ENCODE data around the gene SSC4D. TPM values are rescaled to one million over a fixed set of nuclear protein-coding genes. Genes with fewer than 3 reads are reported as not detected.

Gene SSC4D
- total RNA-seq, 1 experiment from 2014 or later: 18.1 TPM

GRCh38 chr7:76358481-76359110, 50.9 kb downstream of the SSC4D start, which contains the start of gene YWHAG (continued):
- TF ChIP-seq NR3C1 (CRISPR knock-in tag; conservative IDR thresholded peaks at IDR 0.05; ENCODE audit: low read depth) (no peak), TEAD1 (CRISPR knock-in tag; IDR thresholded peaks at IDR 0.05) (peak; percentile 80; the same call in 1 of the 2 replicates), FOXK1 (CRISPR knock-in tag; IDR thresholded peaks at IDR 0.05) (peak; percentile 60; the same call in 1 of the 2 replicates), ZNF263 (CRISPR knock-in tag; IDR thresholded peaks at IDR 0.05; ENCODE audit: low read depth) (no peak), GRHL2 (CRISPR knock-in tag; IDR thresholded peaks at IDR 0.05; ENCODE audit: insufficient replicate concordance, severe bottlenecking) (no peak), ZNF138 (CRISPR knock-in tag; conservative IDR thresholded peaks at IDR 0.05) (no peak), MYBL2 (CRISPR knock-in tag; IDR thresholded peaks at IDR 0.05) (no peak), ZMAT4 (CRISPR knock-in tag; IDR thresholded peaks at IDR 0.05) (no peak), ESRRA (CRISPR knock-in tag; IDR thresholded peaks at IDR 0.05; ENCODE audit: borderline replicate concordance) (no peak), EMX1 (CRISPR knock-in tag; IDR thresholded peaks at IDR 0.05) (no peak; the same call in 1 of the 2 replicates), KAT7 (CRISPR knock-in tag; IDR thresholded peaks at IDR 0.05; ENCODE audit: borderline replicate concordance) (peak; percentile 79), ELF4 (CRISPR knock-in tag; IDR thresholded peaks at IDR 0.05; ENCODE audit: low read depth) (peak; percentile 70; the same call in 1 of the 2 replicates), TEAD4 (CRISPR knock-in tag; IDR thresholded peaks at IDR 0.05) (peak; percentile 39; the same call in 1 of the 2 replicates), RELA (CRISPR knock-in tag; IDR thresholded peaks at IDR 0.05; ENCODE audit: borderline replicate concordance) (peak; percentile 44; the same call in 1 of the 2 replicates), FOXP1 (CRISPR knock-in tag; IDR thresholded peaks at IDR 0.05; ENCODE audit: borderline replicate concordance) (peak; percentile 84; the same call in 1 of the 2 replicates), RORB (CRISPR knock-in tag; IDR thresholded peaks at IDR 0.05) (no peak), TP53 (CRISPR knock-in tag; IDR thresholded peaks at IDR 0.05) (no peak), CTCF (IDR thresholded peaks at IDR 0.05) (no peak), ETV6 (CRISPR knock-in tag; IDR thresholded peaks at IDR 0.05) (no peak), ERG (CRISPR knock-in tag; IDR thresholded peaks at IDR 0.05) (no peak), ZBTB21 (CRISPR knock-in tag; IDR thresholded peaks at IDR 0.05; ENCODE audit: borderline replicate concordance) (no peak), JUN (CRISPR knock-in tag; IDR thresholded peaks at IDR 0.05) (no peak), ZNF317 (CRISPR knock-in tag; IDR thresholded peaks at IDR 0.05; ENCODE audit: borderline replicate concordance, low read depth) (no peak), ZNF232 (CRISPR knock-in tag; IDR thresholded peaks at IDR 0.05) (no peak)
- TF ChIP-seq, protein P1, sequence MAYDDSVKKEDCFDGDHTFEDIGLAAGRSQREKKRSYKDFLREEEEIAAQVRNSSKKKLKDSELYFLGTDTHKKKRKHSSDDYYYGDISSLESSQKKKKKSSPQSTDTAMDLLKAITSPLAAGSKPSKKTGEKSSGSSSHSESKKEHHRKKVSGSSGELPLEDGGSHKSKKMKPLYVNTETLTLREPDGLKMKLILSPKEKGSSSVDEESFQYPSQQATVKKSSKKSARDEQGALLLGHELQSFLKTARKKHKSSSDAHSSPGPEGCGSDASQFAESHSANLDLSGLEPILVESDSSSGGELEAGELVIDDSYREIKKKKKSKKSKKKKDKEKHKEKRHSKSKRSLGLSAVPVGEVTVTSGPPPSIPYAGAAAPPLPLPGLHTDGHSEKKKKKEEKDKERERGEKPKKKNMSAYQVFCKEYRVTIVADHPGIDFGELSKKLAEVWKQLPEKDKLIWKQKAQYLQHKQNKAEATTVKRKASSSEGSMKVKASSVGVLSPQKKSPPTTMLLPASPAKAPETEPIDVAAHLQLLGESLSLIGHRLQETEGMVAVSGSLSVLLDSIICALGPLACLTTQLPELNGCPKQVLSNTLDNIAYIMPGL (CRISPR knock-in tag; IDR thresholded peaks at IDR 0.05): peak; percentile 90
- TF ChIP-seq, protein P2, sequence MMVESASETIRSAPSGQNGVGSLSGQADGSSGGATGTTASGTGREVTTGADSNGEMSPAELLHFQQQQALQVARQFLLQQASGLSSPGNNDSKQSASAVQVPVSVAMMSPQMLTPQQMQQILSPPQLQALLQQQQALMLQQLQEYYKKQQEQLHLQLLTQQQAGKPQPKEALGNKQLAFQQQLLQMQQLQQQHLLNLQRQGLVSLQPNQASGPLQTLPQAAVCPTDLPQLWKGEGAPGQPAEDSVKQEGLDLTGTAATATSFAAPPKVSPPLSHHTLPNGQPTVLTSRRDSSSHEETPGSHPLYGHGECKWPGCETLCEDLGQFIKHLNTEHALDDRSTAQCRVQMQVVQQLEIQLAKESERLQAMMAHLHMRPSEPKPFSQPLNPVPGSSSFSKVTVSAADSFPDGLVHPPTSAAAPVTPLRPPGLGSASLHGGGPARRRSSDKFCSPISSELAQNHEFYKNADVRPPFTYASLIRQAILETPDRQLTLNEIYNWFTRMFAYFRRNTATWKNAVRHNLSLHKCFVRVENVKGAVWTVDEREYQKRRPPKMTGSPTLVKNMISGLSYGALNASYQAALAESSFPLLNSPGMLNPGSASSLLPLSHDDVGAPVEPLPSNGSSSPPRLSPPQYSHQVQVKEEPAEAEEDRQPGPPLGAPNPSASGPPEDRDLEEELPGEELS (CRISPR knock-in tag; IDR thresholded peaks at IDR 0.05): 0 out of 2 replicates have a peak, but pooled peaks have one; percentile 29
- TF ChIP-seq, protein P3, sequence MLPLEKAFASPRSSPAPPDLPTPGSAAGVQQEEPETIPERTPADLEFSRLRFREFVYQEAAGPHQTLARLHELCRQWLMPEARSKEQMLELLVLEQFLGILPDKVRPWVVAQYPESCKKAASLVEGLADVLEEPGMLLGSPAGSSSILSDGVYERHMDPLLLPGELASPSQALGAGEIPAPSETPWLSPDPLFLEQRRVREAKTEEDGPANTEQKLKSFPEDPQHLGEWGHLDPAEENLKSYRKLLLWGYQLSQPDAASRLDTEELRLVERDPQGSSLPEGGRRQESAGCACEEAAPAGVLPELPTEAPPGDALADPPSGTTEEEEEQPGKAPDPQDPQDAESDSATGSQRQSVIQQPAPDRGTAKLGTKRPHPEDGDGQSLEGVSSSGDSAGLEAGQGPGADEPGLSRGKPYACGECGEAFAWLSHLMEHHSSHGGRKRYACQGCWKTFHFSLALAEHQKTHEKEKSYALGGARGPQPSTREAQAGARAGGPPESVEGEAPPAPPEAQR (CRISPR knock-in tag; IDR thresholded peaks at IDR 0.05): no peak
- TF ChIP-seq, protein P4, sequence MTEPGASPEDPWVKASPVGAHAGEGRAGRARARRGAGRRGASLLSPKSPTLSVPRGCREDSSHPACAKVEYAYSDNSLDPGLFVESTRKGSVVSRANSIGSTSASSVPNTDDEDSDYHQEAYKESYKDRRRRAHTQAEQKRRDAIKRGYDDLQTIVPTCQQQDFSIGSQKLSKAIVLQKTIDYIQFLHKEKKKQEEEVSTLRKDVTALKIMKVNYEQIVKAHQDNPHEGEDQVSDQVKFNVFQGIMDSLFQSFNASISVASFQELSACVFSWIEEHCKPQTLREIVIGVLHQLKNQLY (CRISPR knock-in tag; IDR thresholded peaks at IDR 0.05): no peak
- TF ChIP-seq, protein P5, sequence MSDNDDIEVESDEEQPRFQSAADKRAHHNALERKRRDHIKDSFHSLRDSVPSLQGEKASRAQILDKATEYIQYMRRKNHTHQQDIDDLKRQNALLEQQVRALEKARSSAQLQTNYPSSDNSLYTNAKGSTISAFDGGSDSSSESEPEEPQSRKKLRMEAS (CRISPR knock-in tag; IDR thresholded peaks at IDR 0.05): peak; percentile 69; the same call in 1 of the 2 replicates

Data from WTC11 (cell line).